GM19397 (cell line): Measurements from ENCODE around the gene TFG.

Source experiments
- ATAC-seq: cut with Tn5 transposase; IDR thresholded peaks from one replicate; pipeline ENCODE4 v1.9.1; 2021; ENCODE audit warnings: mild to moderate bottlenecking, moderate library complexity; ENCODE audit not compliant: unreplicated experiment

Gene TFG

GRCh38 chr3:100753846-100754245 is 44.6 kb downstream of the TFG start:
- ATAC-seq: no peak

GRCh38 chr3:100754563-100755334 is 45.5 kb downstream of the TFG start:
- ATAC-seq: no peak

GRCh38 chr3:100756441-100756840 is 47.1 kb downstream of the TFG start:
- no peak for ATAC-seq

- ATAC-seq: no peak
Observed at GRCh38 chr3:100759159-100759558, 49.9 kb downstream of the TFG start.

DNA sequence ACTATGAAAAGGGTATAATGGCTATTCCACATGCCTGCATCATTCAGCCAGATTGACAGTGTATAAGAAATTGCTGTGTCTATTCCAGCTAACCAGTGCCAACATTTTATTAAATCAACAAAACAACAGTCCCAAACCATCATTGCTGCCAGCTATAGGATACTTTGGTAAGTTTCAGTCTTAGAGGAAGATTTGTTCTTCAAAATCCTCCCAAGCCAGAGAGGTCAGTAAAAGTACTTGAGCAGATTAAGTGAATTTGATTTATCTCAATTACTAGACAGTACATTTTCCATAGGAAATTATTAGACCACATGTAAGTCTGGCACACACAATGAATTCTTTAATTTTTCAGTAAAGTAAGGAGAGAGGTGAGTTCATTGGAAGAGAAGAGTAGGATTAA is 50.7 kb downstream of the TFG start:
- ATAC-seq: no peak

DNA sequence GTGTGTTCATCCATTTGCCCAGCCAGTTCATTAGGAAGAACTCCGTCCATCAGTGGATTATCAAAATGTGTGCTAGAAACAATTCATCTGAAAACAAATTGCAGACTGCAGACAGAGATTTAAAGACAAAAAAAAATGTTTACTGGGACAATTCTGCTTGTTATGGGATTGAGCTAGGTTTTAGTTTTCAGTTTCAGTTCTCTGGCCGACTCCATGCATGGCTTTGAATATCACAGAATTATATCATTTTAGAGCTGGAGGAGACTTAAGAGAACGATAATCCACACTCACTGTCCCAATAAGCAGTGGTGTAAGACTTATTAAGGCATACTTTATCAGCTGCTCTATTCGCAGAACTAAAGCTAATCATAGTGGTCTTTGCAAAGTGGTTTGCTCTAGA is 51.1 kb downstream of the TFG start:
- no peak for ATAC-seq

GRCh38 chr3:100761211-100761942 is 52.1 kb downstream of the TFG start:
- peak; percentile 87 for ATAC-seq

- ATAC-seq: no peak
Observed at GRCh38 chr3:100761951-100762350, 52.7 kb downstream of the TFG start.

- no peak for ATAC-seq
Observed at GRCh38 chr3:100765437-100765975, 56.2 kb downstream of the TFG start.

DNA sequence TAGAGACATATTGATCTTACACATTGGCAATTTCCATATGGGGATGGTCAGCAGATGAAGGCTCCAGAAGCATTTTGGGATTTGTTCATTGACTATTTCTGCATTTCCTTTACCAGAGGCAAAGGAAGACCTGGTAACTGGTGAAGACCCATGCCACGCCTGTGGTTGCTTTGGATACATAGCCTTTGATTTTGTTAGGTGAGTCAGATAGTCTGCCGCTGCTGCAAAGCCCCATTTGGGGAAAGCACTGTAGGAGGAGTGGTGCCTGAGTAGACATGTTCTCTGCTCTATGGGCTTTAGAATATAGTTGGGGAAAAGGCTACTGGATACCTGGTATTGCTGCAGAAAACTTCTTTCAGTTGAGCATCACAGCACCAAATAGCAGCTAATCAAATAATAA is 56.8 kb downstream of the TFG start:
- ATAC-seq: no peak

GRCh38 chr3:100769693-100770092 is 60.4 kb downstream of the TFG start:
- no peak for ATAC-seq

- no peak for ATAC-seq
Observed at GRCh38 chr3:100775226-100775625, 65.9 kb downstream of the TFG start.

DNA sequence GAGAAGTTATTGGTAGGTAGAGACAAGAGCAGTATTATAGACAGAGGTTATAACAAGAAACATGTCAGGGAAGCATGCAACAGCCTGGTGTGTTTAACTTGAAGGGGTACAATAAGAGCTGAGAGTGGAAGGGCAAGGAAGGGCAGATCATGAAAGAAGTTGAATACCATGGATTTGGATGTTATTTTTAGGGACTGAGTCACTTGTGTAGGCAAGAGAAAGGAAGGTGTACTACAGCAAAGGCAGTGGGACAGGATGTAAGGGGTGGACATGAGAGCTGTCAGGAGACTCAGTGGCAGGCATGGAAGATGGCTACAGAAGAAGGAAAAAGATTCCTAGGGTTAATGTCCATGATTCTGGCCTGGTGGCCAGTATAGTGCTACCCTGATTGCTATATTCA is 66.4 kb downstream of the TFG start:
- no peak for ATAC-seq

GRCh38 chr3:100776097-100776729 is 66.9 kb downstream of the TFG start:
- ATAC-seq: no peak

- ATAC-seq: no peak
Observed at GRCh38 chr3:100776746-100777145, 67.5 kb downstream of the TFG start.

DNA sequence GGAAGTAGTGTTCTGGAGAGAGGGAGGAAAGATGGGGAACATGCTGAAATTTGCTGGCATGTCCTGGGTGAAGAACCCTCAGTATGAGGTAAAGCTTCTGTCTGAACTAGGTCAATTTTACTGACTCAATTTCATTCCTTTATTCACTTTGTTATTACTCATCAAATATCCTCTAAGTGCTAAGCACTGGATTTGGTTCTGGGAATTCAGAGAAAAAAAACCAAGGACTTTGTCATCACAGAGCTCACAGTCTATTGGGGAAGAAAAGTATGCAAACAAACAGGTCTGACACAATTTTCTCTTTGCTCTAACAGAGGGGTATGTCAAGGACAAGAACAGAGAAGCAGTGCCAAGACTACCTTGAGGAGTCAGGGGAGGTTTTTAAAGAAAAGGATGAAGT is 68.0 kb downstream of the TFG start:
- no peak for ATAC-seq

DNA sequence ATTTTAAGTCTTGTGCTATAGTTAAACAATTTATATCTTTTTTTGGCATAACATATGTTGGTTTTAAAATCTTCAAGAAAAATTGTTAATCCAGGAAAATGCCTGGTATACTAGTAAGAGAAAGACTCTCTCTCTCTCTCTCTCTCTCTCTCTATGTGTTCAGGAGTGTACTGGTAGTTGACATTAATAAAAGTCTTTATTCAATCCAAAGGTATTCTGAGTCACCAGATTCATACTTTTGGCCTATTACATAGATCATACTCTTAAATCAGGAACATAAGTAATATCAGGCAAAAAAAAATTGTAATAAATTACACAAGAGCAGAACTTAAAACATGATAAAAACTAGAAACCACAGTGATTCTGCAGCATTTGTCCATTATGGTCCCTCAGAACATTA is 70.2 kb downstream of the TFG start:
- no peak for ATAC-seq

- no peak for ATAC-seq
Observed at GRCh38 chr3:100780071-100780622, 70.9 kb downstream of the TFG start.

- ATAC-seq: no peak
Observed at GRCh38 chr3:100781301-100781700, 72.0 kb downstream of the TFG start.

DNA sequence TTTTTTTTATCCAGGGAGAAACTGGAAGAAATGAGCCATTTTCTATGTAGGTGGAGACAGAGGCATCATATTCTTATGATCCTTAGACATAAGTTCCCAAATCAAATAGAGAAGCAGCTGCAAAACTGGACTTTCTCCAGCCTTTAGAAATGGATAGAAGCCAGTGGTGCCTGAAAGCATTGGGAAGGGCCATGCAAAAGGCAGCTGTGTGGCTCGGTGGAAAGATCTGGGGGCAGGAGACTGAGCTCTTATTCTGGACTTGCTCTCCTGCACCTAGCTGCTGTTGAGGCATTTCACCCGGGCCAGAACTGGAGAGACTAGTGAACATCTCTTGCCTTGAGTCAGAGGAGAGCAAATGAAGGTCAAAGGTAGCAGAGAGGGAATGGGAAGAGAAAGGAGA is 73.1 kb downstream of the TFG start:
- ATAC-seq: no peak

DNA sequence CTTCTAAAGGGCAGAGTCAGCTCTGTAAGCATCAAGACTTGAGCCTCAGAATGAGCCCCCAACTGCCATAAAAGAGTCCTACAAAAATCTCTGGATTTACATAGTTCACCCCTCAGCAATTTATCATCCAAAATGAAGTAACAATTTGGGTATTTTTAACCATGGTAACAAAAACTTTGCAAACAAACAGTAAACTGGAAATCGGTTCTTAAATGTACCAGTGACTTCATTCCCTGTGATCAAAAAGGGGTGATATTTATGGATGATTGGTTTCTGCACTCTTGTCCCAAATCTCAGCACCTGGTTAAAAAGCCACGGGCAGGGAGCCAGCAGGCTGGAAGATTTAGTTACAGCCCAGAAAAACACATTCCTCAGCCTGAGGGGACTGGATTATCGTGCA is 73.6 kb downstream of the TFG start:
- no peak for ATAC-seq
